Activated CD4-positive, alpha-beta T cell treated with anti-CD3 and anti-CD28 coated beads, Interleukin-2, amount 50 U/mL, for 24 hours (primary cell): ENCODE data around the gene RDH16.
"Not testable (repeated sequence)": the region's sequence is repeated elsewhere in the genome, so short reads cannot be mapped to it uniquely, and the experiment has no call there.

Experiments
- DNase-seq, 2 donors: peaks; one replicate each; pipeline ENCODE4 v3.0.0-alpha.2; 2020; ENCODE audit warnings: low read depth in 1 of 2, low spot score in 1 of 2

Gene RDH16

DNA sequence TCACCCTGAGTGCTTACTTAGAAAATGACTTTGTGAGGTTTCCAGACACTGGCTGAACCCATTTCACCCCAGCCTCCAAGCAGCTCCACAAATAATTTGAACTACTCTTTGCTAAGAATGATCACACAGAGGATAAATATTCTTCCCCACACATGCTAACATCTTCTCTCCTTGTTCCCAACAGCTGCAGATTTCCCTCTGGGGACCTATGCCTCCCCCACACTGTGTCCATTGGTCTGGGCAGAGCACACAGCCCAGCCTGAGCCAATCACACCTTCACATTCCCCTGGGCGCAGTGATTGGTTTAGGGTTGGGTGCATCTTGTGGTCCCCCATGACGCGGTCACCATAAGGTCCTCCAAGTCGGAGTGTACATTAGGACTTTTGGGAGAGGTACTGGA lies 30.1 kb downstream of the RDH16 start:
- no peak for DNase-seq

DNA sequence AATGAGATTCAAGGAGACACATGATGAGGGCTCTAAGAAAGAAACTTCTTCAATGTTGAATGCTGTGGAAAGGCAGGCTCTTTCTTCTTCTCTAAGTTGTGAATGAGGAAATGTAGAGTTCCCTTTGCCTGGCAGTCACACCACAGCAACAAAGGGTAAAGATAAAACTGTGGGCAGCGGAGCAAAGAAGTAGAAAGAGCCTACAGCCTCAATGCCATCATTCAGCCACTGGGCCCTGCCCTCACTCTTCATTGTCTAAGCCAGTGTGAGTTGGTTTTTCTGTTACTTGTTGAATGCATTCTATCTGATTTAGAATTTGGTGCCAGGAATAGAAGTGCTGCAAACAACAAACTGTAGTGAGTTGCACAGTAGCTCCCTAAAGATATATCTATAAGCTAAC lies 35.4 kb downstream of the RDH16 start:
- DNase-seq, result no peak

DNA sequence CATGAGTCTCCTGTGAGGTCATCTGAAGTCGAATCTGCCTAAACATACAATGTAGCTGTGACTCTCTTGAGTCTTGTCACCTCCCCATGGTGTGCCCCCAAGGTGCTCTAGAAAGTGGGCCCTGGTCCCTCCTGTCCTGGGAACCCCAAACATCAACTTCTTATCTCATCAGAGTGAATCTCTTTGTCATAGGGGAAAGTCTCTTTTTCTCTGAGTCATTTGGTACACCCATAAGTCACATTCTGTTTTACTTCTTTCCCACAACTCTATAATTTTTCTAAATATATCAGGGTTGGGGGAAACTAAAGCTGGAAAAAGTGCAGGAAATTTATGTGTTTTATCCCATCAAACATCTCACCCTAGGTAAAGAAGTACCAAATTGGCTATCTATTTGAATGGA lies 36.1 kb downstream of the RDH16 start:
- DNase-seq, result no peak

DNA sequence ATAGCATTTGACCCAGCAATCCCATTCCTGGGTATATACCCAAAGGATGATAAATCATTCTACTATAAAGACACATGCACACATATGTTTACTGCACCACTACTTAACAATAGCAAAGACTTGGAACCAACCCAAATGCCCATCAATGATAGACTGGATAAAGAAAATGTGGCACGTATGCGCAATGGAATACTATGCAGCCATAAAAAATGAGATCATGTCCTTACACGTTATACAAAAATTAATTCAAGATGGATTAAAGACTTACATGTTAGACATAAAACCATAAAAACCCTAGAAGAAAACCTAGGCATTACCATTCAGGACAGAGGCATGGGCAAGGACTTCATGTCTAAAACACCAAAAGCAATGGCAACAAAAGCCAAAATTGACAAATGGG lies 39.3 kb downstream of the RDH16 start:
- not testable (repeated sequence) for DNase-seq

DNA sequence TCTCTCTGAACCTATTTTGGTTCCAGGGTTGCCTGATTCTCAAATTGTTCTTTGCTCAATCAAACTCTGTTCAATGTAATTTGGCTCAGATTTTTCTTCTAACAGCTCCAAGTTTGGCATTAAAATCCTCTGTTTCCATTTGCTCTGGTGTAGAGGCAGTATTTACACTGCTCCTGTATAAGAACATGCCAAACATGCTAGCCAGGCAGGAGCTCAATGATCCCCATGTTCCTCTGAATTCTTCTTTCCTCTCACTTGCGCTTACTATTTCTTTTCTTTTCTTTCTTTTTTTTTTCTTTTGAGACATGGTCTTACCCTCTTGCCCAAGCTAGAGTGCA lies 40.4 kb downstream of the RDH16 start:
- DNase-seq, result no peak

DNA sequence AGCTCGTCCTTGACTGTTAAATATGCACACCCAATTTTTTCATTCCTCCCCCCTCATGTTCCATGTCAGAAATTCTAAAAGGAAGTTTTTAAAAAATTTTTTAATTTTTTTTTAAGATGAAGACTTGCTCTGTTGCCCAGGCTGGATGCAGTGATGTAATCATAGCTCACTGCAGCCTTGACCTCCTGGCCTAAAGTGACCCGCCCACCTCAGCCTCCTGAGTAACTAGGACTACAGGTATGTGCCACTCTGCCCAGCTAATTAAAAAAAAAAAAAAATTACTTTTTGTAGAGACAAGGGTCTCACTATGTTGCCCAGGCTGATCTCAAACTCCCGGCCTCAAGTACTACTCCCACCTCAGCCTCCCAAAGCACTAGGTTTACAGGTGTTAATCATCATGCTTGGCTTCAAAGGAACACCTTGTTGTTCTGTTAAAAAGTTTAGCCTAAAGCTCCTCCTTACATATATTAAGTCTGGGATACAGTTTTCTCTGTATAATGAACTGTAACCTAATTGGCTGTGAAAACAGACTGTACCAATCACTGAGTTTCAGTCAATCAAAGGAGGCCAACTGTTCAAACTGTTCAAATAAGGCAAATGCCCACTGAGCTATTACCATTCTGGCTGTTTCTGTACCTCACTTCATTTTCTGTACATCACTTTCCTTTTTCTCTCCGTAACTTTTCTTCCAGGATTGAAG lies 41.0 kb downstream of the RDH16 start:
- DNase-seq, result no peak

DNA sequence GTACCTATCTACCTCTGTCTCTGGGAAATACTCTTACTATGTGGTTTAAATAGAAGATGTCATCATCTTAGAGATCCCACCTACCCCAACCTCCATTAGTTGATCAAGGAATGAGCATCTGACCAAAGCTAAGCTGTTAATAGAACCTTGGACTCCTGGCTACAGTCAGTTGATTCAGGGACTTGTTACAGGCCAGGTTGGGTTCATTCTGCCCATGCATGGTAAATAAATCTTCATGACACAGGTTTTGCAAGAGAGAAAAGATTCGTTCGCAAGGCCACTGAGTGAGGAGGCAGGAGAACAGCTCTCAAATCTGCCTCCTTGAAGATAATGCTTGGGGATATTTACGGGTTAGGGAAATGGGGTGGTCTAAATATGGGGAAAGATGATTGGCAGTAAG lies 42.7 kb downstream of the RDH16 start:
- DNase-seq, result no peak

DNA sequence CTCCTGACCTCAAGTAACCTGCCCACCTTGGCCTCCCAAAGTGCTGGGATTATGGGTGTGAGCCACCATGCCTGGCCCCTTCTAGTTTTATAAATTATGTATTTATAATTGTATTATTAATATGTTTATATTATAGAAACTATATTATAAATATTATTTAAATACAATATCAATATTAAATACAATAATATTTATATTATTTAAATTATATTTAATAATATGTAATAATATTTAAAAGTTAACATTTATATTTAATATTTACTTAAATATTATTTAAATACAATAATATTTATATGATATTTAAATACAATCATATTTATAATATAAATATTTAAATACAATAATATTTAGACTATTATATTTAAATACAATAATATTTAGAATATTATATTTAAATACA lies 43.2 kb downstream of the RDH16 start:
- no peak for DNase-seq

DNA sequence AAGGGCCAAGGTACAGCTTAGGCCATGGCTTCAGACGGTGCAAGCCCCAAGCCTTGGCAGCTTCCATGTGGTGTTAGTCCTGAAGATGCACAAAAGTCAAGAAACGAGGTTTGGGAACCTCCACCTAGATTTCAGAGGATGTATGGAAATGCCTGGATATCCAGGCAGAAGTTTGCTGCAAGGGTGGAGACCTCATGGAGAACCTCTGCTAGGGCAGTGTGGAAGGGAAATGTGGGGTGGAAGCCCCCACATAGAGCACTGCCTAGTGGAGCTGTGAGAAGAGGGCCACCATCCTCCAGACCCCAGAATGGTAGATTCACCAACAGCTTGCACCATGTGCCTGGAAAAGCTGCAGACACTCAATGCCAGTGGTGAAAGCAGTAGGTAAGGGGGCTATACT lies 48.0 kb downstream of the RDH16 start:
- not testable (repeated sequence) for DNase-seq

DNA sequence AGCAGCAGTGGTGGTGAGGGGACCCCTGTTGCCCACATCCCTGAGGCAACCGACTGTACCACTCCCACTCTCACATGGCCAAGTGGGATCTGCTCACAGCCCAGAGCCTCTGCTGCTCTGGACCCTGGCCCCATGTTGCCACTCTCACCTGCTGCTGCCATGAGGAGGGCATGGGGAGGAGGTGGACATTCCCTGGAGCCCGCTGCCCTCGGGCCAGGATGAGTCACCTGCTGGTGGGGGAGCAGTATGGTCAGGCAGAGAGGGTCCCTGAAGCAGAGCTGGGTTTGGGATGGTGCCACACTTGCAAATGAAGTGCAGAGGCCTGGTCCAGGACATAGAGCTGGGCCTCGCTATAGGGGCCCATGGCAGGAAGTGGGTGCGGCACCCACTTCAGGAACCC lies 49.3 kb downstream of the RDH16 start:
- no peak for DNase-seq

DNA sequence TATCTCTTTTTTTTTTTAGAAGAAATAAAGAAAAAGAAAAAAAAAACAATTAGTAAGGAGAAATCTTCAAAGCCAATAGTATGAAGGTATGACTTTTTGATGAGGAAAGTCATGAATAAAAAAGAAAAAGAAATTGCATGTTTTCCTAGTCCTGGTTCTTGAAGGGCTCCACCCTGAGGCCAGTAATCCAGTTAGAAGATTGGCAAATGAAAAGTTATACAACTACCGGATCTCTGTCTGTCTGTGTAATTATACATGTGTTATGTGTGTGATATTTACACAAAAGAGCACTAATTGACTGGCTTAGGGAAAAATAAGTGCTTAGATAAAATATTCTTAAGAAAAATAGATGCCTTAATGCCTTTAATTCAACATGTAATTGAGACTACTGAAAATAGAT lies 51.6 kb downstream of the RDH16 start:
- DNase-seq, result no peak

DNA sequence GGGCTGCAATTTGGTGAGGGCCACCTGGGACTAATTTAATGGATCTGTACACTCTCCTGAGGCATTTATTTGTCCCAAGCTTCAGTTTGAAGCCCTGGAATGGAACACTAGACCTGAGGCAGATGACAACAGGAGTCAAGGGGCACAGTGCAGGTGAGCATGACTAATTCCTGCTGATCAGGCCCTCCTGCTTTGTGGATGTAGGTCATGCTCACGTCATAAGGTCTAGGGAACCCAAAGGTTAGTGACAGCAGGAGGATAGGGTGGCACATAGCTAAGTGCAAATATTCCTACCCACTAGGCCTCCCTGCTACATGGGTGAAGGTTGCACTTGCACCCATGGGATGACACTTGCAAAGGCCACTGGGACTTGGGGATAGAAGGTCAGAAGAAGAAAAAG lies 54.0 kb downstream of the RDH16 start:
- DNase-seq, result no peak
